Heart right ventricle (tissue), 16 donors: Measurements from ENCODE around the gene ASCL5. TPM values are rescaled to one million over a fixed set of nuclear protein-coding genes. Genes with fewer than 3 reads are reported as not detected.
"Not testable (repeated sequence)": the region's sequence is repeated elsewhere in the genome, so short reads cannot be mapped to it uniquely, and the experiment has no call there.

Source experiments
- ATAC-seq, 8 donors: fragments of 200-7000 bp; cut with Tn5 transposase; one replicate each; pipeline ENCODE4 v1.9.1; 2020; ENCODE audit warnings: mild to moderate bottlenecking in 8 of 8, moderate library complexity in 8 of 8, moderate number of reproducible peaks in 1 of 8
- DNase-seq, 2 donors: peaks; one replicate each; pipeline ENCODE4 v3.0.0-alpha.2; 2020
- H3K27ac ChIP-seq, 10 donors: fragments of 200-600 bp; sonication (generic) in 2 of 10; one replicate each; pipeline versions ENCODE4 v1.5.0 to v1.8.0; 2020 to 2022; ENCODE audit warnings: mild to moderate bottlenecking in 3 of 10
- H3K27me3 ChIP-seq, 7 donors: fragments of 200-600 bp; one replicate each; pipeline ENCODE4 v1.8.0; 2021 to 2022; ENCODE audit warnings: mild to moderate bottlenecking in 2 of 7
- H3K36me3 ChIP-seq, 9 donors: fragments of 200-600 bp; sonication (generic) in 1 of 9; one replicate each; pipeline versions ENCODE4 v1.5.0 to v1.8.0; 2020 to 2022; ENCODE audit warnings: mild to moderate bottlenecking in 2 of 9
- H3K4me1 ChIP-seq, 9 donors: fragments of 200-600 bp; sonication (generic) in 1 of 9; one replicate each; pipeline versions ENCODE4 v1.5.0 to v1.8.0; 2020 to 2022; ENCODE audit warnings: mild to moderate bottlenecking in 4 of 9
- H3K4me3 ChIP-seq, 10 donors: fragments of 200-600 bp; sonication (generic) in 2 of 10; one replicate each; pipeline versions ENCODE4 v1.5.0 to v1.8.0; 2020 to 2022; ENCODE audit warnings: mild to moderate bottlenecking in 7 of 10, moderate library complexity in 2 of 10
- H3K9me3 ChIP-seq, 11 donors: fragments of 200-600 bp in 10 of 11; sonication (generic) in 2 of 11; one replicate each; pipeline versions ENCODE4 v1.5.0 to v1.8.0; 2013 to 2022; ENCODE audit warnings: mild to moderate bottlenecking in 2 of 11, control low read depth in 1 of 11, moderate library complexity in 1 of 11
- WGBS, 2 donors: extraction: QIAGEN DNeasy Blood & Tissue Kit; methylation state at CpG; one replicate each; pipeline ENCODE4 v1.1.7; 2013; ENCODE audit warnings: inconsistent platforms in 1 of 2; 5-methylcytosine and 5-hydroxymethylcytosine counted together
- intact Hi-C, 10 donors: fragments of 100-400 bp; cut with DNase I; formaldehyde crosslinking; loops; one replicate each; pipeline versions ENCODE4 v1.11.1 to v1.14.2; 2022
- polyA plus RNA-seq, 2 donors: library from polyadenylated mRNA; stranded (reverse); fragments of 200-250 nt; gene quantifications; one replicate each; pipeline ENCODE4 v1.2.3, GENCODE V29; 2013
- total RNA-seq, 10 donors: library from RNA; stranded (reverse); fragmentation: NEBNext Ultra II Directional in 3 of 10; extraction: Animal tissue kit (Norgen Biotek cat#: 25700) in 3 of 10; gene quantifications; one replicate each; pipeline versions ENCODE4 v1.2.1 to v1.2.4, GENCODE V29; 2021 to 2023
- TF ChIP-seq, protein P1 (sequence below), 9 donors: fragments of 200-600 bp; sonication (generic) in 2 of 9; IDR thresholded peaks; one replicate each; pipeline versions ENCODE4 v1.5.0 to v1.8.0; 2021 to 2022; ENCODE audit warnings: antibody characterized with exemption in 9 of 9, mild to moderate bottlenecking in 5 of 9, moderate library complexity in 1 of 9
- donor health status: Arrhythmogenic right ventricular cardiomyopathy.
- donor health status: ischemic (EF 13 %, LVEDD 7.1; RV severe dilation, severe dysfunction).
- donor health status: healthy with polysubstance abuse.
- donor health status: DM: no; HTN: yes; CAD: no.
- donor health status: DM: no; HTN: no; CAD: no.
- donor health status: ischemic (EF 25% LVEDD 6.9; RV normal size, moderate dysfunction).
- donor health status: ischemic (EF 25% LVEDD 5.7; RV mildly dilated, moderate dysfunction).
- donor health status: healthy.
- donor health status: DM: yes; HTN: yes; CAD: no.
- donor health status: Ischemic cardiomyopathy.
- donor health status: ischemic (EF 35%, LVEDD 5.7; RV mildly dilated, moderate dysfunction).
- donor health status: nonischemic (EF 11% LVEDD 7.7; RV severe dilation, severe dysfunction).
- donor health status: DM: yes; HTN: yes; CAD: no.
- donor health status: PGD.
- donor health status: ischemic (EF 29% LVEDD 5.4; RV normal size, mild dysfunction).
- donor health status: nonischemic (EF 23%, LVEDD 6.1; RV moderate dilation, normal function).

ASCL5 gene
- total and polyA plus RNA-seq, 12 donors = not detected

- TF ChIP-seq, protein P1, sequence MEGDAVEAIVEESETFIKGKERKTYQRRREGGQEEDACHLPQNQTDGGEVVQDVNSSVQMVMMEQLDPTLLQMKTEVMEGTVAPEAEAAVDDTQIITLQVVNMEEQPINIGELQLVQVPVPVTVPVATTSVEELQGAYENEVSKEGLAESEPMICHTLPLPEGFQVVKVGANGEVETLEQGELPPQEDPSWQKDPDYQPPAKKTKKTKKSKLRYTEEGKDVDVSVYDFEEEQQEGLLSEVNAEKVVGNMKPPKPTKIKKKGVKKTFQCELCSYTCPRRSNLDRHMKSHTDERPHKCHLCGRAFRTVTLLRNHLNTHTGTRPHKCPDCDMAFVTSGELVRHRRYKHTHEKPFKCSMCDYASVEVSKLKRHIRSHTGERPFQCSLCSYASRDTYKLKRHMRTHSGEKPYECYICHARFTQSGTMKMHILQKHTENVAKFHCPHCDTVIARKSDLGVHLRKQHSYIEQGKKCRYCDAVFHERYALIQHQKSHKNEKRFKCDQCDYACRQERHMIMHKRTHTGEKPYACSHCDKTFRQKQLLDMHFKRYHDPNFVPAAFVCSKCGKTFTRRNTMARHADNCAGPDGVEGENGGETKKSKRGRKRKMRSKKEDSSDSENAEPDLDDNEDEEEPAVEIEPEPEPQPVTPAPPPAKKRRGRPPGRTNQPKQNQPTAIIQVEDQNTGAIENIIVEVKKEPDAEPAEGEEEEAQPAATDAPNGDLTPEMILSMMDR (IDR thresholded peaks at IDR 0.05) = no peak
- Histone ChIP-seq H3K4me3 (no peak overlapping the region), H3K9me3 (no peaks in the 10 kb centered on the region), H3K27me3 (no peaks in the 10 kb centered on the region), H3K4me1 (peaks cover 0 to 22% (median 5%) of the 10 kb centered on the region in 9 donors), H3K27ac (no peak overlapping the region), H3K36me3 (no peaks in the 10 kb centered on the region)
- intact Hi-C loops = no loop called here
- WGBS, 2 donors = 70 to 96% methylated on average over 3 of the region's 3 CpGs
- DNase-seq = no peak
- ATAC-seq = no peak
These were observed 42.2 kb upstream of the ASCL5 start for GRCh38 chr1:201169203-201169602.

DNA sequence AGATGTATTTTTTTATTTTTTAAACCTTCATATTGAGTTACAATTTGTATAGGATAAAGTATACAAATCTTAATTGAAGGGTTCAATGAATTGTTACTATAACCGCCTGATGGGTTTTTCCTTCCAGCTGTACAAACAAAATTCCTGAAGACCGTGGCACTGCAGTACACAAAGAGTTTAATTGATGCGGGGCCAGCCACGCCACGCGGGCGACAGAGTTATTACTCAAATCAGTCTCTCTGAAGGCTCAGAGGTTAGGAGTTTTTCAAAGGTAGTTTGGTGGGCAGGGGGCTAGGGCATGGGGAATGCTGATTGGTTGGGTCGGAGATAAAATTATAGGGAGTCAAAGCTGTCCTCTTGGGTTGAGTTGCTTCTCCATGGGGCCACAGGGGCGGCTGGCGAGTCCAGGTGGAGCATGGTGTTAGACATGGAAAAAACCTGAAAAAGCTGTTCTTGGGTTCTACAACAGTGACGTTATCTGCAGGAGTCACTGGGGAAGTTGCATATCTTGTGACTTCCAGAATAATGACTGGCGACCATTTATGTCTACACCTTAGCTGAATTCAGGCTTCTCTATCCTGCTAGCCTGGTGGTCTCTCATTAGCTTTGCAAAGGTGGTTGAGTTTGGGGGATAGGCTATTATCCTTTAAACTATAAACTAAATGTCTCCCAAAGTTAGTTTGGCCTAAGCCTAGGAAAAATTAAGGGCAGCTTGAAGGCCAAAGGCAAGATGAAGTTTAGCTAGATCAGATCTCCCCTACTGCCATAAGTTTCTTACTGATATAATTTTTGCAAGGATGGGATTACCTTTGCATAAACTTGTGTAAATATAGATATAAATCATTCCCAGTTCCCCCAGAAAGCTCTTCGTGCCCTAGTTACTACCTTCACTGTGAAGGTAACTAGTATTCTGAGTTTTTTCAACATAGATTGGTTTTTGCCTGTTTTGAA is 40.3 kb upstream of the ASCL5 start:
- no peak for ATAC-seq
- no peak for DNase-seq
- H3K4me3 ChIP-seq = no peak overlapping the region
- WGBS, 2 donors = 84 to 88% methylated on average over 13 of the region's 13 CpGs
- H3K27me3 ChIP-seq = no peaks in the 10 kb centered on the region
- peaks cover 0 to 22% (median 5%) of the 10 kb centered on the region in 9 donors for H3K4me1 ChIP-seq
- no peaks in the 10 kb centered on the region for H3K9me3 ChIP-seq
- no peaks in the 10 kb centered on the region for H3K36me3 ChIP-seq
- intact Hi-C loops = no loop called here
- TF ChIP-seq, protein P1 (IDR thresholded peaks at IDR 0.05) = no peak
- no peak overlapping the region for H3K27ac ChIP-seq

DNA sequence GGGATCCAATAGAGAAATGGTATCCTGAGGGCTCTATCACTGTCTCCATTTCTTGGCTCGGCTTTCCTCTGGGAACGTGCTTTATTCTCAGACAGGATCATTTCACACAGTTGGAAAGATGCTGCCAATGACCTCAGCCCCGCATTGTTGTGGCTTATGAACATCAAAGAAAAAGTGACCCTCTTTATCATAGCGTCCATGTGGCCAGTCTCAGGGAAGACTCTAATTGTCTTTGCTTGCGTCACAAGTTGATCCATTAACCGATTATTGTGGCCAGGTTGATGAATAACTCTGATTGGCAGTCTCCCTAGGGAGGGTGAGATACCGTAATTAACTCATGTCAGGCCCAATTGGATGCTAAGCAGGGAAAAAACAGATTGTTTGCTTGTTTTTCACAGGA is 37.7 kb upstream of the ASCL5 start:
- Histone ChIP-seq H3K27me3 (peaks cover 0 to 9% (median 0%) of the 10 kb centered on the region in 7 donors), H3K4me1 (peaks cover 0 to 5% (median 0%) of the 10 kb centered on the region in 9 donors), H3K4me3 (no peak overlapping the region), H3K27ac (no peak overlapping the region), H3K9me3 (no peaks in the 10 kb centered on the region), H3K36me3 (no peaks in the 10 kb centered on the region)
- ATAC-seq (no peak), DNase-seq (no peak)
- intact Hi-C loops = no loop called here
- TF ChIP-seq, protein P1 (IDR thresholded peaks at IDR 0.05) = no peak
- WGBS, 2 donors = 58 to 68% methylated on average over 7 of the region's 7 CpGs

DNA sequence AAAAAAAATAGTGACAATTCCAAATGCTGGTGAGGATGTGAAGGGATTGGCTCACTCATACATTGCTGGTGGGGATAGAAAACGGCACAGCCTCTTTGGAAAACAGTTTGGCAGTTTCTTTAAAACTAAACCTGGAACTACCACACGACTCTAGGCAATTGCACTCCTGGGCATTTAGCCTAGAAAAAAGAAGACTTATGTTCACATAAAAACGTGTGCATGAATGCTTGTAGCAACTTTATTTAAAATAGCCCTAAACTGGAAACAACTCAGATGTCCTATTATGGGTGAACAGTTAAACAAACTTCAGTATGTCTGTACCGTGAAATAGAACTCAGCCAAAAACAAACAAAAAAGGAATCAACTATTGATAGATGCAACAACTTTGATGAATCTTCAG is 36.7 kb upstream of the ASCL5 start:
- WGBS, 2 donors = 53 to 63% methylated on average over 4 of the region's 4 CpGs
- Histone ChIP-seq H3K27ac (no peak overlapping the region), H3K4me1 (no peaks in the 10 kb centered on the region), H3K27me3 (peaks cover 0 to 11% (median 0%) of the 10 kb centered on the region in 7 donors), H3K9me3 (no peaks in the 10 kb centered on the region), H3K4me3 (no peak overlapping the region), H3K36me3 (no peaks in the 10 kb centered on the region)
- intact Hi-C loops = no loop called here
- DNase-seq = no peak
- TF ChIP-seq, protein P1 (IDR thresholded peaks at IDR 0.05) = no peak
- ATAC-seq = no peak

- H3K4me1 ChIP-seq, DNase-seq, H3K36me3 ChIP-seq, ATAC-seq, H3K9me3 ChIP-seq, H3K4me3 ChIP-seq, H3K27ac ChIP-seq, intact Hi-C loops: not testable (repeated sequence)
- peaks cover 0 to 11% (median 0%) of the 10 kb centered on the region in 7 donors for H3K27me3 ChIP-seq
- 84 to 93% methylated on average over 8 of the region's 8 CpGs for WGBS, 2 donors
These were observed 36.1 kb upstream of the ASCL5 start for GRCh38 chr1:201163036-201163435.
